GM21360 (cell line): Measurements from ENCODE around the gene ARHGAP45.
"Not testable (repeated sequence)": the region's sequence is repeated elsewhere in the genome, so short reads cannot be mapped to it uniquely, and the experiment has no call there.

Source experiments
- ATAC-seq: cut with Tn5 transposase; IDR thresholded peaks from one replicate; pipeline ENCODE4 v1.9.1; 2021; ENCODE audit warnings: mild to moderate bottlenecking, moderate library complexity; ENCODE audit not compliant: unreplicated experiment

ARHGAP45 gene, protein sequence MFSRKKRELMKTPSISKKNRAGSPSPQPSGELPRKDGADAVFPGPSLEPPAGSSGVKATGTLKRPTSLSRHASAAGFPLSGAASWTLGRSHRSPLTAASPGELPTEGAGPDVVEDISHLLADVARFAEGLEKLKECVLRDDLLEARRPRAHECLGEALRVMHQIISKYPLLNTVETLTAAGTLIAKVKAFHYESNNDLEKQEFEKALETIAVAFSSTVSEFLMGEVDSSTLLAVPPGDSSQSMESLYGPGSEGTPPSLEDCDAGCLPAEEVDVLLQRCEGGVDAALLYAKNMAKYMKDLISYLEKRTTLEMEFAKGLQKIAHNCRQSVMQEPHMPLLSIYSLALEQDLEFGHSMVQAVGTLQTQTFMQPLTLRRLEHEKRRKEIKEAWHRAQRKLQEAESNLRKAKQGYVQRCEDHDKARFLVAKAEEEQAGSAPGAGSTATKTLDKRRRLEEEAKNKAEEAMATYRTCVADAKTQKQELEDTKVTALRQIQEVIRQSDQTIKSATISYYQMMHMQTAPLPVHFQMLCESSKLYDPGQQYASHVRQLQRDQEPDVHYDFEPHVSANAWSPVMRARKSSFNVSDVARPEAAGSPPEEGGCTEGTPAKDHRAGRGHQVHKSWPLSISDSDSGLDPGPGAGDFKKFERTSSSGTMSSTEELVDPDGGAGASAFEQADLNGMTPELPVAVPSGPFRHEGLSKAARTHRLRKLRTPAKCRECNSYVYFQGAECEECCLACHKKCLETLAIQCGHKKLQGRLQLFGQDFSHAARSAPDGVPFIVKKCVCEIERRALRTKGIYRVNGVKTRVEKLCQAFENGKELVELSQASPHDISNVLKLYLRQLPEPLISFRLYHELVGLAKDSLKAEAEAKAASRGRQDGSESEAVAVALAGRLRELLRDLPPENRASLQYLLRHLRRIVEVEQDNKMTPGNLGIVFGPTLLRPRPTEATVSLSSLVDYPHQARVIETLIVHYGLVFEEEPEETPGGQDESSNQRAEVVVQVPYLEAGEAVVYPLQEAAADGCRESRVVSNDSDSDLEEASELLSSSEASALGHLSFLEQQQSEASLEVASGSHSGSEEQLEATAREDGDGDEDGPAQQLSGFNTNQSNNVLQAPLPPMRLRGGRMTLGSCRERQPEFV

DNA sequence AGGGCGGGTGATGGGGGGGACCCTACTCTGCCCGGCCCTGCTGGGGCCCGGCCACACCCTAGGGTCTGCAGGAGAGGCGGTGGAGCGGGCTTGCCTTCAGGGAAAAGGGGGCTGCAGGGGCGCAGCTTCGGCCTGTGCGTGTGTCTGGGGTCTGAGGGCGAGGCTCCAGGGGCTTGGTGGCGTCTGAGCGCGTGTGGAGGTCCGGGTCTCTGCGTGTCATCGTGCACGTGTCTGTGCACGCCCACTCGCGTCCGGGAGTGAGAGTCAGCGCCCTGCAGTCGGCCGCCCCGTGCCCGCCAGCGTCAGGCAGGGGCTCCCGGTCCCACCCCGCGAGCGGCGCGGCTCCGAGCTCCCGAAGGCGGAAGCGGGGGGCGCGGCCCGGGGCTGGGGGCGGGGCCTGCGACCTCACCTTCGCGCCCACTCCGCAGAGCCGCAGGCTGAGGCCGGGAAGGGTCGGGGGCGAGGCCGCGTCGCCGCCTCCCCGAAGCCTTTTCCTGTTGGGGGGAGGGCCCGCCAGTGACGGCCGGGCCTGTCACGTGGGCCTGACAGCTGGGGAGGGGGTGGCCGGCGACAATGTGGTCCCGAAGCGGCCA, at the start of gene ARHGAP45:
ARHGAP45 (plus strand) TSS at position 420 of the 593 bp plus-strand sequence. CDS start 239 bp downstream, outside the sequence.
- no peak for ATAC-seq

DNA sequence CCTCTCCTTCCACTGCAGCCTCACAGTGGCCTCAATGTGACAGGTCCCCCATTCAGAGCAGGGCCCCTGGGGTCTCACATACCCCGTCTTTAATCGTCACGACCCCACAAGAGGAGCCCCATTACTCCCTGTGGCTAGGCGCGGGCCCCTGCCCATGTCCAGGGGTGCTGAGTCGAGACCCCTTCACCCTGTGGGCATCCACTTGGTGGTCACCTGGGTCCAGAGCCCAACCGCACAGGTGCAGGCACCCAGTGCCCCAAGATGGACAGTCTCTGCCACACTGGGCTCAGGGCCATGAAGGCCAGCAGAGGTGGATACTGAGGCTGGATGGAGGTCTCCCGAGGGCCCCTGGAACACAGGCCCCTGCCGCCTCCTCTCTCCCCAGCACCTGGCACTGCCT, 49.1 kb upstream of the ARHGAP45 start:
- no peak for ATAC-seq

DNA sequence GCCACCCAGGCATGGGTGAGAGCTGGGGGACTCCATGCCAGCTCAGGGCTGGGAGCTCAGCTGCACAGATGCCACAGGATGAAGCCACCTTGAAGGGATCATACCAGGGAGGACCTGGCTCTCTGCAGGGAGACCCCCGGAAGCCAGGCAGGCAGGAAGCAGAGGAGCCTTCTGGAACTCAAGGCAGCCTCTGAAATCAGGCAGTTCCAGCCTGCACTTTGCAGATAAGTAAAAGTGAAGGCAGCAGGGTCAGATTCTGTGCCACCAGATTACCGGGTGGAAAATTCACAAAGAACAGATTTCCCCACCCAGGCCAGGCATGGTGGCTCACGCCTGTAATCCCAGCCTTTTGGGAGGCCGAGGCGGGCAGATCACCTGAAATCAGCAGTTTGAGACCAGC, 48.6 kb upstream of the ARHGAP45 start:
- no peak for ATAC-seq

DNA sequence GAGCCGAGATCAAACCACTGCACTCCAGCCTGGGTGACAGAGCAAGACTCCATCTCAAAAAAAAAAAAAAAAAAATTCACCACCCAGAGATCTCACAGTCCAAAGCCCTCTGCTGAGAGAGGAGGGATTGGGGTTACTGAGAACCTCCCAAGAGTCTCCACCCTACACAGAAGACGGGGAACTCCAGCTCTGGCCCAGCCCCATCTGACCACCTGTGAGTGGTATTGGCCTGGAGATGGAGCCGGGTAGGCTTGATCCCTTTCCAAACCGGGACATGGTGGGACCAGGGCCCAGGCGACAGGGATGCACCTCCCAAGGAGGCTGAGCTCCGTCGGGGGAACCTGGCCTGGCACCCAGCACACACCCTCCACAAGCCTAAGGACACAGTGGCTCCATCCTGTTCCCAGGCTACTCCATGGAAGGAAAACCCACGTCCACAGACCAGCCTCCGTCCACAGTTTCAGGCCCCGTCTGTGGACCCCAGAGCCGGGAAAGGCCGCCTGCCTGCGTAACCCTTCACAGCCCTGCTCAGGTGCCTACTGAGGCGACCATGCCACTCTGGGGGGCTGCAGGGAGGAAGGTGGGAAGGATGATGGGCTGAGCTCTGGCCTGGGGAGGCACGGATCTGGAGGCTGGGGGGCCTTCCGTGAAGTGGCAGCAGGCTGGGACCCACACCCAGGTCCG, 47.9 kb upstream of the ARHGAP45 start:
- no peak for ATAC-seq

DNA sequence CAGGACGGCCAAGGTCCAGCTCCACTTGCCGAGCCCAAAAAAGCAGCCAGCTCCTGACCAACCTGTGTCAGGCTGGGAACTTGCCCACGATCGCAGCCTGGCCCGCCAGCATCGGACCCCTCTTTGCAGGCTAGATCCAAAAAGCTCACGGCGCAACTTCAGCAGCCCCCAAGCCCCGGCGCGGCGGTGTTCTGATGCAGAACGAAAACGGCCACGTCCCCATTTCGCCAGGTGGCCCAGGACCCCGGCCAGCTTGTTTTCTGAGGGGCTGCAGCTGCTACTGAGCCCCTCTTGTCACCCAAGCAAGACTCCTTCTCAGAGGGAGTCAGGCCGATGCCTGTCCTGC, 47.4 kb upstream of the ARHGAP45 start:
- no peak for ATAC-seq

DNA sequence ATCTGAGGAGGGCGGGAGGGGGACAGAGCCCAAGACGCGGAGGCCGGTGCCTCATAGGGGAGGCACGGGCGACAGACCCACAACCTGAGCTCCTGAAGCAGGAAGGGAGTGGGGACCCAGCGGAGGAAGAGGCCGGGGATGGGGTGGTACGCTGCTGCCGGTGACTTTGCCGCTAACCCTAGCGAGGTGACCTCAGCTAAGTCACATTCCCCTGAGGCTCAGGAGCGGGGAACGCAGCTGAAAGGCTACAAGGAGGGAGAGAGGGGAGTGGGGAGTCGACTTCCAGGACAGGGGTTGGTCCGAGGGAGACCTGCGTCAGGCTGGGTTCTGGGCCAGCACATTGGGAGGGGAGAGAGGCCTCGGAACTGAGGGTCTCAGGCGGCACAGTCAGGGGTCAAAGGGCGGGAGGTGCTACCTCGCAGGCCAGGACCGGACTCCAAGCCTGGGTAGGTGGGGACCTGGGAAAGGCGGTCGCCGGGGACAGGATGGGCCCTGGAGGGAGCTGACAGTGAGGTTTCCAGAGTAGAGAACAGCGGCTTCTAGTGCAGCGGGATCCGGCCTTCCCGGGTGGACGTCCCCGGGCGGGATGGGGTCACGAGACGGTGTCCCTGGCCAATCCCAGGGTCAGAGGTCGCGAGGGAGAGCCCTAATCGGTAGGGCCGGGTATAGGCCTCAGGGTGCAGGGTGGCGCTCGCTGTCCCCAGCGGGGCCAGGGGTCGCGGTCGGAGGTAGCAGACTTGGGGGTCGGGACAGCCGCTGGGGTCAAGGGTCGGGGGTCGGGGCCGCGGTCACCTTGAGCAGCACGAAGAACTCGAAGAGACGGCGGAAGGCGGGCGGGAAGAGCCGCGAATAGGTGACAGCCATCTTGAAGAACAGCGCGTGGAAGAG, 46.7 kb upstream of the ARHGAP45 start:
- ATAC-seq: no peak

DNA sequence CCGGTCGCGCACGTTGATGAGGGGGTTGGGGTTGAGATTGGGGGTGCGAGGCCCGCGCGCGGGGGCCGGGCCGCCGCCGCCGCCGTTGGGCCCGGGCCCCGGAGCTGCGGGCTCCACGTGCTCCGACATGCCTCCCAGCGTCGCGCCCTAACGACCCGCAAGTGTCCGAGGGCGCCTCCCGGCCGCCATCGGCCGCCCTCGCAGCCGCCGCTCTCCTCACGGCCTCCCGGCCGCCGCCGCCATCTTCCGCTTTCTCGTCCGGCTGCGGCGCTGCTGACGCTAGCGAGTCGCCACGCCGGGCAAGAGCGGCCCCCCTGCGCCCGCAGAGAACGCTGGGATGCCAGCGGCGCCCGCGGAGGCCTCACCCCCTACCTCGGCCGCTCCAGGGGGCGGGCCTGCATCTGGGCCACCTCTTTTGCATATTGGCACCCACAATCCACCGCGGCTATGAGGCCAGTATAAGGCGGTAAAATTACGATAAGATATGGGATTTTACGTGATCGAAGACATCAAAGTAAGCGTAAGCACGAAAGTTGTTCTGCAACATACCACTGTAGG, 46.0 kb upstream of the ARHGAP45 start, which contains the start of gene TMEM259:
TMEM259 (minus strand) TSS at position 256 of the 558 bp plus-strand sequence; CDS start at position 129, 127 bp downstream.
- ATAC-seq: peak; percentile 74

DNA sequence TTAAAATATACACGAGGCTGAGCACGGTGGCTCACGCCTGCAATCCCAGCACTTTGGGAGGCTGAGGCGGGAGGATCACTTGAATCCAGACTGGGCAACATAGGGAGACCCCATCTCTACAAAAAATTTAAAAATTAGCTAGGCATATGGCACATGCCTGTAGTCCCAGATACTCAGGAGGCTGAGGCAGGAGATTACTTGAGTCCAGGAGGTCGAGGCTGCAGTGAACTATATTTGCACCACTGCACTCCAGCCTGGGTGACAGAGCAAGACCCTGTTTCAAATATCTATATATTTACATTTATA, 43.1 kb upstream of the ARHGAP45 start:
- ATAC-seq: not testable (repeated sequence)

DNA sequence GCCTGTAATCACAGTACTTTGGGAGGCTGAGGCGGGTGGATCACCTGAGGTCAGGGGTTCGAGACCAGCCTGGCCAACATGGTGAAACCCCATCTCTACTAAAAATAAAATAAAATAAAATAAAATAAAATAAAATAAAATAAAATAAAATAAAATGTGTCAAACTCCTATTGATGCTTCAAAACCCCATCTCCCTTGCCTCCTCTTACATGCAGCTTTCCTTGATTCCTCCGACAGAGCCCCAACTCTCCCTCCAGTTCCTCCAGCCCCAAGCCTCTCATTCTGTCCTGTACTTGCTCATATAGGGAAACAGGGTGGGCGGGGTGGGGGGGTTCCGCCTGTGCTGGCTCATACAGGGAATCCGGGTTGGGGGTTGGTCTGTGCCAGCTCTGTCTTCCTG, 41.9 kb upstream of the ARHGAP45 start:
- ATAC-seq: not testable (repeated sequence)

DNA sequence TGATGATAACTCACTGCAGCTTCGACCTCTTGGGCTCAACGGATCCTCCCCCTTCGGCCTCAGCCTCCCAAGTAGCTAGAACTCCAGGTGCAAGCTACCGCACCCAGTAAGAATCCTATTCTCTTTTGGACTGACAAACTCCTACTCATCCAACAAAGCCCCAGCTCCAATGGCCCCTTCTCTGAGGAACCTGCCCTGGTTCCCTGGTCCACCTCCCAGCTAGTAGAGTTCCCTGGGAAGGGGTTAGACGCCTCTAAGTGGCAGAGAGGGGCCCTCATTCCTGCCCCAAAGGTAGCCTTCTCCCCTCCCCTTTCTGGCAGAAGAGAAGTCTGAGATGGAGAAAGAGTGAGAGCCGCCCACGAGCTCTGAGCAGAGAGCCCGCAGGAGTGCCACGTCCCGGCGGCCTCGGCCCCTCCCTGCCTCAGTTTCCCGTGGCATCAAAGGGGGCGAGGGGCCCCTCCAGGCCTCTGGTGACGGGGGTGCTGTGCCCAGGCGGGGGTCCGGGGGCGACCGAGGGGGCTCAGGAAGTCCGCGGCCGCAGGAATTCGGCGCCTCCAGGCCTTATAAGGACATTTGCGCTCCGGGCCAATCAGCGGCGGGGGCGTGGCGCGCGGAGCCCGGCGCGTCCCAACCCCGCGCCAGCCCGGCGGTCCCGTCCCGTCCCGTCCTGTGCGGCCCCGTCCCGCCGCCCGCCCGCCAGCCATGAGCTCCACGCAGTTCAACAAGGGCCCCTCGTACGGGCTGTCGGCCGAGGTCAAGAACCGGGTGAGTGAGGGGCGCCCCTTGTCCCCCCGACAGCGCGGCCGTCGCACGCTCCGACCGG, 40.8 kb upstream of the ARHGAP45 start, which contains the start of gene CNN2:
CNN2 (plus strand) TSS at position 649 of the 823 bp plus-strand sequence; CDS start at position 703, 54 bp downstream.
- peak; percentile 43 for ATAC-seq

DNA sequence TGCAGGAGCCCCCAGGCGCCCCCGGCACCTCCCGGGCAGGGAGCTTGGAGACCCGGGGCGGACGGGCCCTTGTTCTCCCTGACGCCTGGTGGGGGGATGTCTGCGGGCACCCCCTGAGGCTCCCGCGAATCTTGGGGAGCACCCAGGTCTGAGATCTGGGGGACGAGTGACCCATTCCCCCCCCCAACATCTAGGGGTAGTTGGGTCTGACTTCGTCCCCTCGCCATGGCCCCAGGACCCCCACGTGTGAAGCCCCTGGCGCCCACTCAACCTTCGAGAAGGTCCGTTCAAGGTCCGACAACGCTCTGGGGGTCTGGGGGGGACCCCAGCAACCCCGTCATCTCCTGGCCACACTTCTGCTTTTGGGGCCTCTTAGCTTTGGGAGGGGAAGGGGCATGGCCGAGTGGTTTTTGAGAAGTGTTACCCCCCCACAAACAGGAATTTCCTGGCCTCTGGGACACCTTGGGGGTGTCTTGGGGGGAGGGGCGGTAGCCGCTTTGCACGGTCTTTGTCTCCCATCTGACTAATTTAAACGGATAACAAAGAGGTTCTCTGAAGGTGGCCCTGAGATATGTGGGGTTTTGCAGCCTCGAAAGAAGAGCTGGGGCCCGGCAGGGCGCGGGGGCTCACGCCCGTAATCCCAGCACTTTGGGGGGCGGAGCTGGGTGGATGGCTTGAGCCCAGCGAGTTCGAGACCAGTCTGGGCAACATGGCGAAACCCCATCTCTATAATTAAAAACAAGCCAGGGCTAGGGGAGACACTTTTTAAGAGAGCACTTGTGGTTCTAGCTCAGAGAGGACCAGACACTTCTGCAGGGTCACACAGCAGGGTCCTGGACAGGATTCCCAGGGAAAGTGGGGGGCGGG, 40.0 kb upstream of the ARHGAP45 start:
- ATAC-seq: no peak

DNA sequence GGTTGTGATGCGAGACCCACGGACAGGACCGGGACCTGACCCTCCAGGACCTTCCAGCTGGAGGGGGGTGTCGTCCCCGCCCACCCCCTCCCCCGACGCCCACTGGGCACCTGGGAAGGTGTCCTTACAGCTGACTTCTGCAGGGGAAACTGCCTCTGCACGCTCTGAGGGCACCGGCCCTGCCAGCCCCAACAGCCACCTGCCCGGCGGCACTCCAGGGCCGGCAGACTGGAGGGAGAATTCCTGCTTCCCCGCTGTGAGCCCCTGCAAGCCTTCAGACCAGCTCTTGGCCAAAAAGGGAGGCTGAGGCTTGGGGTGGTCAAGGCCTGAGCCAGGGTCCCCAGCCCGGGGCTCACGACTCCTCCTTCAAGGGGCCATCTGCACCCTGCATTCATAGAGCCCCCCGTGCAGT, 39.3 kb upstream of the ARHGAP45 start:
- no peak for ATAC-seq

DNA sequence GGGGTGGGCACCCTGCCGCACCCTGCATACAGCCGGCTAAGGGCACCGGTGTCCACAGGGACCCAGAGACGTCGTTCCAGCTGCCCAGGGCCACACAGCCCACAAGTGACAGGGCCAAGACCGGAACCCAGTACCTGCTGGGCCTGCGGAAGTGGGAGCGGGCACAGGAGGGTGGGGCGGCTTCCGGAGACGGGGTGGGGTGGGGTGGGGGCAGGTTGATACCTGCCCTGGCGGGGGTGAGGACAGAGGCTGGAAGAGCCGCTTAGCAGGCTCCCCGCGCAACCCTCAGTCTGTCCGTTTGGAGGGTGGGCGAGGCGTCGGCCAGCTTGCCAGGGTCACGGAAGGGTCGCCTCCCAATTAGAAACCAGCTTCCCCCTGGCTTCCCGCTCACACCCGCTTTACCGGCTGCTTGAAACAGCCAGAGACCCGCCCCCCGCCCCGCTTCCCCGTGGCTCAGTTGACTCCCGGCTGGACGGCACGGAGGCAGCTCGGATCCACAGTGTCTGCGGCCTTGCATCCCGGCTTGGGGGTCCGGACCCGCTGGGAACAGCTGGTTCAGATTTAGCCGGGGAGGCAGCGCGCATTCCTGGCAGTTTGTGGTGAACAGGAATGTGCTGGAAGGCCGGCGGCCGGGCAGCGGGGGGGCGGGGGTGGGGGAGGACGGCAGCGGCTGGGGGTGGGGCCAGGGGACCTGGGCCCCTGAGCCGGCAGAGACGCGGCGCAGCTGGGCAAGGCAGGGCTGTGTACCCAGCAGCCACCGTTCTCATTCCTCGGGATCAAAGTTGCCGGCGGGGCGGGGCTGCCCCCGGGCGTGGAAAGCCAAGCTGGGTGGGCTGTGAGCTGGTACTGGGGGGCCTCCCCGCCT, 38.7 kb upstream of the ARHGAP45 start:
- ATAC-seq: no peak

DNA sequence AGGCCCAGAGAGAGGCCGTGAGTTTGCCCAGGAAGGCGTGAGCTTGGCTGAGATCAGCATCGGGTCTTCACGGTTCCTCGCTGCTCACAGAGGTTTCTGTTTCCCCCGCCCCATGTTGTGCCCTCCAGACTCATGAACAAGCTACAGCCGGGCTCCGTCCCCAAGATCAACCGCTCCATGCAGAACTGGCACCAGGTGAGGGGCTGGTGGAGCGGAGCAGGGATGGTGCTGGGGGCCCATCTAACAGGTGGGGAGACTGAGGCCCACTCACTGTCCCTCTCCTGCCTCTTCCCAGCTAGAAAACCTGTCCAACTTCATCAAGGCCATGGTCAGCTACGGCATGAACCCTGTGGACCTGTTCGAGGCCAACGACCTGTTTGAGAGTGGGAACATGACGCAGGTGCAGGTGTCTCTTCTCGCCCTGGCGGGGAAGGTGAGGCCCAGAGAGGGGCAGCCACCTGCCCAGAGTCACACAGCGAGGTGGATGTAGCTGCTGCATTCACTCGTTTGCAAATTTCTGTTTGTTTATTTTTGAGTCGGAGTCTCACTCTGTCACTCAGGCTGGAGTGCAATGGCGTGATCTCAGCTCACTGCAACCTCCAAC, 34.6 kb upstream of the ARHGAP45 start:
- ATAC-seq: no peak

DNA sequence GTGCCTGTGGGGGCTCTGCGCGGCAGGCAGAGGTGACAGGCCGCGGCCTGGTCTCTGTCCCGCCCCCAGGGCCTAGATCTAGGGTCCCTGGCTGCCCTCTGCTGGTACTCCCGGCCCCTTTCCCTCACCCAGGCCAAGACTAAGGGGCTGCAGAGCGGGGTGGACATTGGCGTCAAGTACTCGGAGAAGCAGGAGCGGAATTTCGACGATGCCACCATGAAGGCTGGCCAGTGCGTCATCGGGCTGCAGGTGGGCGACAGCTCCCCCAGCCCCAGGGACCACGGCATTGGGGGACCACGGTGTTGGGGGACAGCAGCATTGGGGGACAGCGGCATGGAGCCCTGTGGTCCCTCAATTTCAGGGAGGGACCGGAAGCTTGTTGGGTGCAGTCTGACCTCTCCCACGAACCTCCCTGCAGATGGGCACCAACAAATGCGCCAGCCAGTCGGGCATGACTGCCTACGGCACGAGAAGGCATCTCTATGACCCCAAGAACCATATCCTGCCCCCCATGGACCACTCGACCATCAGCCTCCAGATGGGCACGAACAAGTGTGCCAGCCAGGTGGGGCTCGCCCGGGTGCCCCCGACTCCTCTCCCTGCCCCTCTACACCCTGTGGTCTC, 30.9 kb upstream of the ARHGAP45 start:
- no peak for ATAC-seq
